ENCODE measurements around the gene MCF2. TPM values are rescaled to one million over a fixed set of nuclear protein-coding genes. Genes with fewer than 3 reads are reported as not detected.
A peak's percentile ranks its signal among the peaks of the same experiment; 100 is the strongest.
"Not testable (repeated sequence)": the region's sequence is repeated elsewhere in the genome, so short reads cannot be mapped to it uniquely, and the experiment has no call there.

The MCF2 gene
- total RNA-seq, 1 donor from 2014 or later: 0.80 TPM

DNA sequence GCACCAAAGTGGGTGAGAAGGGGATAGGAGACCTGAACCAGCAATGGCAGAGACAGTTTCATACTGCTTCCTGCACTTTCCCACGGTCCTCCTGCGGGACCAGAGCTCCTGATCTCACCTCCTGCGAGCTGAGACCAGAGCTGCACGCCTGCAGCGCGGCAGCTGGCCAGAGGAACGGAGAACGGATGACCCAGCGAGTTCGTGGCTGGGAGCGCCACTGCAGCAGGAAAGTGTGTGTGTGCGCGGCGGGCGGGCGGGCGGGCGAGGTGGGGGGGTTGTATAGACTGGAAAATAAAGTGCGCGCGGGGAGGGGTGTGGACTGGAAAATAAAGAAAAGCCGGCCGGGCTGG is 16.5 kb downstream of the MCF2 start:
- Histone ChIP-seq H3K9me3 (ENCODE audit: low read depth) (peaks cover 4% of the 10 kb centered on the region), H3K4me1 (no peaks in the 10 kb centered on the region), H2AFZ (replicated peaks) (no peak overlapping the region), H3K27ac (no peak overlapping the region), H3F3A (ENCODE audit: low read depth) (no peaks in the 10 kb centered on the region), H4K20me1 (ENCODE audit: low read depth) (no peaks in the 10 kb centered on the region), H3K36me3 (no peaks in the 10 kb centered on the region), H3K79me2 (ENCODE audit: low read depth) (no peaks in the 10 kb centered on the region), H3K27me3 (peaks cover 48% of the 10 kb centered on the region), H3K9ac (no peak overlapping the region), H3K4me2 (peak overlapping the region; percentile 91), H3K4me3 (peak overlapping the region; percentile 50)
- TF ChIP-seq CTCF (IDR thresholded peaks at IDR 0.05): no peak
- TF ChIP-seq EZH2phosphoT487 (IDR thresholded peaks at IDR 0.05): no peak
- no peak for TF ChIP-seq EZH2 (IDR thresholded peaks at IDR 0.05)
- Mint-ChIP-seq H3K27ac (no peak overlapping the region), H3K4me1 (peaks cover 4% of the 10 kb centered on the region), H3K27me3 (ENCODE audit: insufficient read depth, low read depth) (peaks cover 2% of the 10 kb centered on the region), H3K4me3 (peak overlapping the region; percentile 85), H3K36me3 (no peaks in the 10 kb centered on the region), H3K9me3 (peaks cover 3% of the 10 kb centered on the region)
- peak; percentile 16 for DNase-seq (ENCODE audit: low spot score)

DNA sequence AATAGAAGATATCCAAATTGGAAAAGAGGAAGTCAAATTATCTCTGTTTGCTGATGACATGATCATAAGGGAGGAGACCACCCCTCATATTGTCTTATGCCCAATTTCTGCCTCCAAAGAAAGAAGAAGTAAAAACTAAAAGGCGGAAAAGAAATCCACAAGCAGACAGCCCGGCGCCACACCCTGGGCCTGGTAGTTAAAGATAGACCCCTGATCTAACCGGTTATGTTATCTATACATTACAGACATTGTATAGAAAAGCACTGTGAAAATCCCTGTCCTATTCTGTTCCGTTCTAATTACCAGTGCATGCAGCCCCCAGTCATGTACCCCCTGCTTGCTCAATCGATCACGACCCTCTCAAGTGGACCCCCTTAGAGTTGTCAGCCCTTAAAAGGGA is 22.8 kb downstream of the MCF2 start:
- not testable (repeated sequence) for H3K36me3 ChIP-seq; H3K4me1 Mint-ChIP-seq; H3K9ac ChIP-seq; H3F3A ChIP-seq (ENCODE audit: low read depth); H3K79me2 ChIP-seq (ENCODE audit: low read depth); H3K27me3 ChIP-seq; DNase-seq (ENCODE audit: low spot score); H3K27me3 Mint-ChIP-seq (ENCODE audit: insufficient read depth, low read depth); H3K4me1 ChIP-seq; H3K27ac ChIP-seq; H3K36me3 Mint-ChIP-seq; H3K4me3 ChIP-seq; H3K27ac Mint-ChIP-seq; H4K20me1 ChIP-seq (ENCODE audit: low read depth); H3K9me3 ChIP-seq (ENCODE audit: low read depth); H3K4me3 Mint-ChIP-seq; H3K4me2 ChIP-seq; H2AFZ ChIP-seq (replicated peaks)
- peaks cover 15% of the 10 kb centered on the region for H3K9me3 Mint-ChIP-seq

- H2AFZ ChIP-seq (replicated peaks): no peak overlapping the region
- Mint-ChIP-seq H3K36me3 (no peaks in the 10 kb centered on the region), H3K27ac (no peak overlapping the region), H3K27me3 (ENCODE audit: insufficient read depth, low read depth) (peaks cover 4% of the 10 kb centered on the region), H3K4me1 (no peaks in the 10 kb centered on the region), H3K9me3 (peaks cover 19% of the 10 kb centered on the region), H3K4me3 (no peak overlapping the region)
- H3K36me3 ChIP-seq: no peaks in the 10 kb centered on the region
- no peaks in the 10 kb centered on the region for H4K20me1 ChIP-seq (ENCODE audit: low read depth)
- no peaks in the 10 kb centered on the region for H3K79me2 ChIP-seq (ENCODE audit: low read depth)
- TF ChIP-seq EZH2phosphoT487 (IDR thresholded peaks at IDR 0.05) (no peak), CTCF (IDR thresholded peaks at IDR 0.05) (no peak), EZH2 (IDR thresholded peaks at IDR 0.05) (no peak)
- no peak overlapping the region for H3K4me2 ChIP-seq
- H3K27me3 ChIP-seq: no peaks in the 10 kb centered on the region
- no peak for DNase-seq (ENCODE audit: low spot score)
- H3K9me3 ChIP-seq (ENCODE audit: low read depth): peaks cover 6% of the 10 kb centered on the region
- H3K4me3 ChIP-seq: no peak overlapping the region
- no peaks in the 10 kb centered on the region for H3F3A ChIP-seq (ENCODE audit: low read depth)
- no peak overlapping the region for H3K27ac ChIP-seq
- H3K4me1 ChIP-seq: no peaks in the 10 kb centered on the region
- no peak overlapping the region for H3K9ac ChIP-seq
Observed at GRCh38 chrX:139680356-139680755, 27.6 kb downstream of the MCF2 start.

- H3K27me3 Mint-ChIP-seq (ENCODE audit: insufficient read depth, low read depth): no peaks in the 10 kb centered on the region
- H3F3A ChIP-seq (ENCODE audit: low read depth): no peaks in the 10 kb centered on the region
Observed at GRCh38 chrX:139647597-139647996, 60.4 kb downstream of the MCF2 start.

More at GRCh38 chrX:139647597-139647996, 60.4 kb downstream of the MCF2 start:
- Histone ChIP-seq H3K79me2 (ENCODE audit: low read depth) (no peaks in the 10 kb centered on the region), H4K20me1 (ENCODE audit: low read depth) (no peaks in the 10 kb centered on the region), H3K4me1 (no peaks in the 10 kb centered on the region), H3K9me3 (ENCODE audit: low read depth) (peaks cover 6% of the 10 kb centered on the region), H3K4me2 (no peak overlapping the region), H3K4me3 (no peak overlapping the region), H3K27ac (no peak overlapping the region), H3K36me3 (no peaks in the 10 kb centered on the region), H3K27me3 (no peaks in the 10 kb centered on the region), H3K9ac (no peak overlapping the region), H2AFZ (replicated peaks) (no peak overlapping the region)
- Mint-ChIP-seq H3K4me1 (peaks cover 6% of the 10 kb centered on the region), H3K36me3 (no peaks in the 10 kb centered on the region), H3K27ac (no peak overlapping the region), H3K4me3 (no peak overlapping the region), H3K9me3 (peaks cover 8% of the 10 kb centered on the region)
- DNase-seq (ENCODE audit: low spot score): no peak
- TF ChIP-seq EZH2phosphoT487 (IDR thresholded peaks at IDR 0.05): no peak
- TF ChIP-seq EZH2 (IDR thresholded peaks at IDR 0.05): no peak
